NT2/D1 (cell line): ENCODE measurements around the gene PLXDC2.

ENCODE experiments used
- DNase-seq: peaks from one replicate; pipeline ENCODE4 v3.0.0-alpha.2; 2011; ENCODE audit warnings: low read depth, low spot score
- H3K27me3 ChIP-seq: 2 replicates; pipeline ENCODE4 v1.6.0; 2011; ENCODE audit warnings: mild to moderate bottlenecking; ENCODE audit not compliant: insufficient read length, insufficient read depth
- H3K36me3 ChIP-seq: 2 replicates; pipeline ENCODE4 v1.6.1; 2011; ENCODE audit warnings: mild to moderate bottlenecking, low read length, mixed read lengths; ENCODE audit not compliant: insufficient read depth, insufficient read length
- H3K4me1 ChIP-seq: 2 replicates; pipeline ENCODE4 v1.5.1; 2011; ENCODE audit not compliant: insufficient read depth, insufficient read length
- H3K4me3 ChIP-seq: 2 replicates; pipeline ENCODE4 v1.5.1; 2011; ENCODE audit warnings: low read depth; ENCODE audit not compliant: insufficient read length
- H3K9ac ChIP-seq: 2 replicates; pipeline ENCODE4 v1.6.0; 2011; ENCODE audit warnings: low read depth; ENCODE audit not compliant: insufficient read length
- H3K9me3 ChIP-seq: 2 replicates; pipeline ENCODE4 v1.5.1; 2011; ENCODE audit warnings: mild to moderate bottlenecking, low read length; ENCODE audit not compliant: insufficient read depth
- SUZ12 ChIP-seq: IDR thresholded peaks from 2 replicates; pipeline ENCODE4 v1.6.1; 2011; ENCODE audit not compliant: insufficient read length, insufficient read depth; ENCODE audit errors: extremely low read depth
- YY1 ChIP-seq: IDR thresholded peaks from 2 replicates; pipeline ENCODE4 v1.6.1; 2011; ENCODE audit not compliant: insufficient read length, insufficient read depth
- ZNF274 ChIP-seq: IDR thresholded peaks from 2 replicates; pipeline ENCODE4 v1.6.1; 2011; ENCODE audit warnings: mild to moderate bottlenecking, low read depth, low read length

The PLXDC2 gene

DNA sequence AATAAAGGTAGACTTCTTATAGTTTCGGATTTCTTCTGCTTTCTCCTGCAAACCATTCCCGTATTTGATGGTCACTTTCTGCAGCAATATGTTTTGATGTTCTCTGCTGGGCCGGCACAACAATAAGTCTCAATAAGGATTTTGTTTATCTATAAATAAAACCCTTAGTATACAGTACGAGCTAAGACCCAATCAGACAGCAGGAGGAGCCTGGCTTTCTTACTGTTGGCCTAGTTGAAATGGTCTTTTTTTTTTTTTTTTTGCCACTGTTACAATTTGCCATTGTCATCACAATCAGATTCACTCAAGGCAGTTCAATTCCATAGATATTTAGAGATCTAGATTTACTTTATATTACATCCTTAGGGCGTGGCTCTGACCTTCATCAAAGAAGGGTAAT is 76.4 kb downstream of the PLXDC2 start:
- Histone ChIP-seq H3K9ac (no peak overlapping the region), H3K4me3 (no peak overlapping the region), H3K9me3 (no peaks in the 10 kb centered on the region), H3K27me3 (no peaks in the 10 kb centered on the region), H3K4me1 (no peaks in the 10 kb centered on the region), H3K36me3 (no peaks in the 10 kb centered on the region)
- TF ChIP-seq YY1 (no peak), ZNF274 (no peak), SUZ12 (no peak)
- DNase-seq, result no peak

DNA sequence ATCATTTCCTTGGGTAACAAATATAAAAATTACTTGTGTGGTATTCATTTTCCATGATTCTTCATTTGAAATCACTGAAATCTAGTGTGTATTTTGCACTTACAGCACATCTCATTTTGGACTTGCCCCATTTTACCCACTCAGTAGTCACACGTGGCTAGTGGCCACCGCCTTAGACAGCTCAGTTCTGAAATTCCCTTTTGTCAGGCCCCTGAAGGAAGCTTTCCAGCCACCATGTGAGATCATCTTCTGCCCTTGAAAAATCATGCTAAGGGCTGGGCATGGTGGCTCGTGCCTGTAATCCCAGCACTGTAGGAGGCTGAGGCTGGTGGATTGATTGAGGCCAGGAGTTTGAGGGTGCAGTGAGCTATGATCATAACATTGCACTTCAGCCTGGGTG is 79.3 kb downstream of the PLXDC2 start:
- Histone ChIP-seq H3K9me3 (no peaks in the 10 kb centered on the region), H3K4me1 (no peaks in the 10 kb centered on the region), H3K9ac (no peak overlapping the region), H3K27me3 (no peaks in the 10 kb centered on the region), H3K36me3 (no peaks in the 10 kb centered on the region), H3K4me3 (no peak overlapping the region)
- no peak for TF ChIP-seq SUZ12
- TF ChIP-seq YY1, result no peak
- no peak for TF ChIP-seq ZNF274
- DNase-seq, result no peak

DNA sequence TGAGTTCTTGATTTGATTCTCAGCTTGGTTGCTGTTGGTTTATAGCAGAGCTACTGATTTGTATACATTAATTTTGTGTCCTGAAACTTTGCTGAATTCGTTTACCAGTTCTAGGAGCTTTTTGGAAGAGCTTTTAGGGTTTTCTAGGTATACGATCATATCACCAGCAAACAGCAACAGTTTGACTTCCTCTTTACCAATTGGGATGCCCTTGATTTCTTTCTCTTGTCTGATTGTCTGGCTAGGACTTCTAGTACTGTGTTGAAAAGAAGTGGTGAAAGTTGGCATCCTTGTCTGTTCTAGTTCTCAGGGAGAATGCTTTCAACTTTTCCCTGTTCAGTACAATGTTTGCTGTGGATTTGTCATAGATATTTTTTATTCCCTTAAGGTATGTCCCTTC is 86.2 kb downstream of the PLXDC2 start:
- Histone ChIP-seq H3K4me3 (no peak overlapping the region), H3K9me3 (no peaks in the 10 kb centered on the region), H3K36me3 (no peaks in the 10 kb centered on the region), H3K27me3 (no peaks in the 10 kb centered on the region), H3K4me1 (no peaks in the 10 kb centered on the region), H3K9ac (no peak overlapping the region)
- no peak for DNase-seq
- no peak for TF ChIP-seq SUZ12

DNA sequence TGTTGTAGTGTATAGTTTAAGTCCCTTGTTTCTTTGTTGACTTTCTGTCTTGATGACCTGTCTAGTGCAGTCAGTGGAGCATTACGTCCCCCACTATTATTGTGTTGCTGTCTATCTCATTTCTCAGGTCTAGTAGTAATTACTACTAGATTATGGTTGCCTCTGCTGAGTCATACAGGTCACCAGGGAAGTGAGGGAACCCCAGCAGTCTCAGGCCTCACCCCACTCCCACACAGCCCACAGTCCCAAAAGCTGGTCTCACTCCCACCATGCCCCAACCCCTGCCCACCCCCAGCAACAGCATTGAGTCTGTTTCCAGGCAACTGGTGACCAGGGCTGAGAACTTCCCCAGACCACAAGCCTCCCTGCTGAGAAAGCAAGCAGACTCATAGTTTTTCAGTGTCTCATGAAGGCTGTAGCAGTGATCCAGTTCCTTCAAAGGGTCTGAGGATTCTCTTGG is 88.0 kb downstream of the PLXDC2 start:
- no peaks in the 10 kb centered on the region for H3K36me3 ChIP-seq
- no peak for TF ChIP-seq ZNF274
- no peak for TF ChIP-seq SUZ12
- no peak for TF ChIP-seq YY1
- no peak for DNase-seq
- H3K9ac ChIP-seq, result no peak overlapping the region
- H3K4me3 ChIP-seq, result no peak overlapping the region
- H3K27me3 ChIP-seq, result no peaks in the 10 kb centered on the region
- no peaks in the 10 kb centered on the region for H3K4me1 ChIP-seq
- no peaks in the 10 kb centered on the region for H3K9me3 ChIP-seq

GRCh38 chr10:19906108-19906791 is 90.0 kb downstream of the PLXDC2 start:
- Histone ChIP-seq H3K9ac (no peak overlapping the region), H3K4me3 (no peak overlapping the region), H3K4me1 (no peaks in the 10 kb centered on the region), H3K36me3 (no peaks in the 10 kb centered on the region), H3K9me3 (no peaks in the 10 kb centered on the region), H3K27me3 (no peaks in the 10 kb centered on the region)
- DNase-seq, result no peak
- TF ChIP-seq YY1 (no peak), SUZ12 (no peak), ZNF274 (no peak)

DNA sequence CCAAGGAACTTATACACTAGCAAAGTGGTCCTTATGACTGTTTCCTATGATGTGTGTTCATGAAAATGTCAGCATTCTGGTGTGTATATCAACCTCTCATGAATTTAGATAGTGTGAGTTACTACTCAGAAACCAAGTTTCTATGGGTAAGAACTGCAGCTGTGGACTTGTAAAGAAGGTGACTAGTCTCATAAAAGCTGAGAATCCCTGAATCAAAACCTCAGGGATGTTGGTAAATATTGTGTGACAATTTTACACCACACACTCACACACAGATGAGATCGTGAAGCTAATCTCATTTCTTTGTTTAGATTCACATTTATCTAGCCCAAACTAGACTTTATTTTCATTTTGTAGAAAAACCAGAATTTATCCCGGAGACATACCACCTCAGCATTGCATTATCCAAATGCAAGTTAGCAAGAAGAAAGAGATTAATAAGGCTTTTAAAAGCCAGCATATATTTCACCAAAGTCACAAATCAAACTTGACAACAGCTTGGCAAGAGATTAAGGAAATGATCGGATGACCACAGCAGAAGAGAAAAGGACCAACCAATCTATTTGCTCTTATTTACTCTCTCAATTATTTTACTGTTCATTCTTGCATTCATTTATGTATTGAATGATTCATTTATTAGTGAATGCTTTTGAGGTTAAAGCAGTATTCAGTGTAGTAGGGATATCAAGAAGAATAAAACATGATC is 92.9 kb downstream of the PLXDC2 start:
- H3K36me3 ChIP-seq, result no peaks in the 10 kb centered on the region
- H3K27me3 ChIP-seq, result no peaks in the 10 kb centered on the region
- TF ChIP-seq YY1, result no peak
- no peak for TF ChIP-seq SUZ12
- no peak for TF ChIP-seq ZNF274
- H3K4me1 ChIP-seq, result no peaks in the 10 kb centered on the region
- H3K4me3 ChIP-seq, result no peak overlapping the region
- H3K9me3 ChIP-seq, result no peaks in the 10 kb centered on the region
- no peak for DNase-seq
- H3K9ac ChIP-seq, result no peak overlapping the region

- Histone ChIP-seq H3K27me3 (no peaks in the 10 kb centered on the region), H3K36me3 (no peaks in the 10 kb centered on the region), H3K9ac (no peak overlapping the region), H3K4me3 (no peak overlapping the region), H3K4me1 (no peaks in the 10 kb centered on the region), H3K9me3 (no peaks in the 10 kb centered on the region)
- TF ChIP-seq YY1 (no peak), ZNF274 (no peak), SUZ12 (no peak)
- no peak for DNase-seq
These were observed 95.7 kb downstream of the PLXDC2 start for GRCh38 chr10:19911886-19912285.
